GM13977 (cell line): Measurements from ENCODE around the gene MAPKAPK3.
A peak's percentile ranks its signal among the peaks of the same experiment; 100 is the strongest.

Source experiments
- DNase-seq: peaks from one replicate; pipeline ENCODE4 v3.0.0; 2012; ENCODE audit warnings: low spot score
- CTCF ChIP-seq: IDR thresholded peaks from 2 replicates; pipeline ENCODE4 v1.5.1; 2012; ENCODE audit warnings: mild to moderate bottlenecking, control low read depth; ENCODE audit not compliant: insufficient read depth; ENCODE audit errors: extremely low read depth, missing control alignments
- in situ Hi-C: fragments of 300-500 bp; cut with MboI; formaldehyde crosslinking; loops from one replicate; pipeline ENCODE4 v1.12.0; 2022; ENCODE audit warnings: low sequenced_read_pairs, low pct_unique_long_range_greater_than_20kb, mixed read lengths, inconsistent platforms; ENCODE audit not compliant: unreplicated experiment

The MAPKAPK3 gene

GRCh38 chr3:50580683-50581458 is 36.1 kb upstream of the MAPKAPK3 start:
- in situ Hi-C loops: no loop called here
- no peak for DNase-seq
- TF ChIP-seq CTCF: no peak

GRCh38 chr3:50581459-50581842 is 35.5 kb upstream of the MAPKAPK3 start:
- in situ Hi-C loops: no loop called here
- TF ChIP-seq CTCF: no peak
- DNase-seq: no peak

GRCh38 chr3:50582083-50582482 is 34.9 kb upstream of the MAPKAPK3 start:
- DNase-seq: no peak
- in situ Hi-C loops: no loop called here
- TF ChIP-seq CTCF: no peak

GRCh38 chr3:50583897-50584296 is 33.1 kb upstream of the MAPKAPK3 start:
- DNase-seq: no peak
- TF ChIP-seq CTCF: no peak
- in situ Hi-C loops: no loop called here

- no peak for TF ChIP-seq CTCF
- in situ Hi-C loops: no loop called here
- DNase-seq: no peak
Observed at GRCh38 chr3:50584391-50584790, 32.6 kb upstream of the MAPKAPK3 start.

GRCh38 chr3:50585919-50586762 is 30.8 kb upstream of the MAPKAPK3 start:
- TF ChIP-seq CTCF: no peak
- DNase-seq: peak; percentile 63
- in situ Hi-C loops: no loop called here
